ENCODE measurements around the gene OTOP2. TPM values are rescaled to one million over a fixed set of nuclear protein-coding genes. Genes with fewer than 3 reads are reported as not detected.

Gene OTOP2
- total RNA-seq, 1 donor from 2014 or later: not detected

DNA sequence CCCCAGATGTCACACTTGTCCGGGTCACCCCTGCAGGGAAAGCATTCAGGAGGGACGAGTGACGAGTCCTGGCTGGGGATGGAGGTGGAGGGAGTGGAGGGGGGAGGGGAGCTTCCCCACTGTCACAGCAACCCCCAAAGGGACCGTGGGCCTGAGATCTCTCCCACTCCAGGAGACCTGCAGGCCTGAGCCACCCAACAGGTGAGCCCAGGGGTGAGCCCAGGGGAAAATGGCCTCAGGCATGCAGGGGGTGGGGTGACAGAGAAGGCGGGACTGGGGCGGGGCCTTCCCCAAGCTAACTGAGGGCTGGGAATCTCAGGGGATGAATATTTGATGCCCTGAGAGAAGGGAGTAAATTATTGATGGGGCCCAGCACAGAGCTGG is 3.4 kb upstream of the OTOP2 start:
- Mint-ChIP-seq H3K27me3 (ENCODE audit: low read depth) (peaks cover 52% of the 10 kb centered on the region), H3K36me3 (ENCODE audit: low read depth) (no peaks in the 10 kb centered on the region), H3K9me3 (no peaks in the 10 kb centered on the region), H3K4me1 (no peaks in the 10 kb centered on the region), H3K27ac (ENCODE audit: unreplicated experiment) (no peak overlapping the region), H3K4me3 (no peak overlapping the region)
- TF ChIP-seq, protein P1, sequence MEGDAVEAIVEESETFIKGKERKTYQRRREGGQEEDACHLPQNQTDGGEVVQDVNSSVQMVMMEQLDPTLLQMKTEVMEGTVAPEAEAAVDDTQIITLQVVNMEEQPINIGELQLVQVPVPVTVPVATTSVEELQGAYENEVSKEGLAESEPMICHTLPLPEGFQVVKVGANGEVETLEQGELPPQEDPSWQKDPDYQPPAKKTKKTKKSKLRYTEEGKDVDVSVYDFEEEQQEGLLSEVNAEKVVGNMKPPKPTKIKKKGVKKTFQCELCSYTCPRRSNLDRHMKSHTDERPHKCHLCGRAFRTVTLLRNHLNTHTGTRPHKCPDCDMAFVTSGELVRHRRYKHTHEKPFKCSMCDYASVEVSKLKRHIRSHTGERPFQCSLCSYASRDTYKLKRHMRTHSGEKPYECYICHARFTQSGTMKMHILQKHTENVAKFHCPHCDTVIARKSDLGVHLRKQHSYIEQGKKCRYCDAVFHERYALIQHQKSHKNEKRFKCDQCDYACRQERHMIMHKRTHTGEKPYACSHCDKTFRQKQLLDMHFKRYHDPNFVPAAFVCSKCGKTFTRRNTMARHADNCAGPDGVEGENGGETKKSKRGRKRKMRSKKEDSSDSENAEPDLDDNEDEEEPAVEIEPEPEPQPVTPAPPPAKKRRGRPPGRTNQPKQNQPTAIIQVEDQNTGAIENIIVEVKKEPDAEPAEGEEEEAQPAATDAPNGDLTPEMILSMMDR (conservative IDR thresholded peaks at IDR 0.05): no peak
- DNase-seq (ENCODE audit: low read depth, low spot score): no peak

DNA sequence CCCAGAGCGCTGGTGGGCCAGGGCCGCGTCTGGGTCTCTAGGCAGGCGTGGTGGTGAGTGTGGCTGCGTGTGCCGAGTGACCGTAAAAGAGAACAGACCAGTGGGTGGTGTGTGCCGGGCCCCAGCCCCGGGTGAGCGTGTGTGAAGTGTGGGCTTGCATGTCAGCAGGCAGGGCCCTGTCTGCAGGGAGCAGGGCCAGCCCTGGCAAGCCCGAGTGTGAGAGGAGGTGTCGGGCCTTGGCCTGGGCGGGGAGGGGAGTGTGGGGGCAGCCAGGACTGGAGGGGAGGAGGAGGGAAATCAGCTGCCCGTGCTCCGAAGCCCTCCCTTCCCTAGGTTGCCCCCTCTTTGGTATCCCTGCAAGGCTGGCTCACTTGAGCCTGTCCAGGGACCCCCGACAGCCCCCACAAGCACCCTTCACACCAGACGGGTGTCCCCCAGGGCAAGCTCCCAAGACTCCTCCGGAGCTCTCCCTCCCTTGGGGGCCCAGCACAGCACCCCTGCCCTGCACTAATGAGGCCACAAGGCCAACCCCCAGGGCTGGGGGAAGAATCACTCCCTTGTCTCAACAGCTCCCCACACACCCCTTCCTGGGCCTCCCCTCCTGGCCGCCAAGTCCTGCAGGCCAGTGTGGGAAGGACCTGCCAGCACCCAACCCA is 2.9 kb upstream of the OTOP2 start:
- no peak overlapping the region for H3K4me3 Mint-ChIP-seq
- no peaks in the 10 kb centered on the region for H3K36me3 Mint-ChIP-seq (ENCODE audit: low read depth)
- peaks cover 57% of the 10 kb centered on the region for H3K27me3 Mint-ChIP-seq (ENCODE audit: low read depth)
- no peaks in the 10 kb centered on the region for H3K4me1 Mint-ChIP-seq
- DNase-seq (ENCODE audit: low read depth, low spot score): no peak
- no peak overlapping the region for H3K27ac Mint-ChIP-seq (ENCODE audit: unreplicated experiment)
- TF ChIP-seq, protein P1 (conservative IDR thresholded peaks at IDR 0.05): no peak
- no peaks in the 10 kb centered on the region for H3K9me3 Mint-ChIP-seq

GRCh38 chr17:74921769-74922168 is 2.3 kb upstream of the OTOP2 start:
- H3K4me1 Mint-ChIP-seq: no peaks in the 10 kb centered on the region
- DNase-seq (ENCODE audit: low read depth, low spot score): no peak
- no peak overlapping the region for H3K27ac Mint-ChIP-seq (ENCODE audit: unreplicated experiment)
- no peak overlapping the region for H3K4me3 Mint-ChIP-seq
- no peaks in the 10 kb centered on the region for H3K36me3 Mint-ChIP-seq (ENCODE audit: low read depth)
- H3K9me3 Mint-ChIP-seq: no peaks in the 10 kb centered on the region
- TF ChIP-seq, protein P1 (conservative IDR thresholded peaks at IDR 0.05): no peak
- H3K27me3 Mint-ChIP-seq (ENCODE audit: low read depth): peaks cover 63% of the 10 kb centered on the region

- H3K4me3 Mint-ChIP-seq: no peak overlapping the region
- H3K4me1 Mint-ChIP-seq: no peaks in the 10 kb centered on the region
- TF ChIP-seq, protein P1 (conservative IDR thresholded peaks at IDR 0.05): no peak
- H3K27ac Mint-ChIP-seq (ENCODE audit: unreplicated experiment): no peak overlapping the region
- no peaks in the 10 kb centered on the region for H3K36me3 Mint-ChIP-seq (ENCODE audit: low read depth)
- peaks cover 64% of the 10 kb centered on the region for H3K27me3 Mint-ChIP-seq (ENCODE audit: low read depth)
- no peak for DNase-seq (ENCODE audit: low read depth, low spot score)
- H3K9me3 Mint-ChIP-seq: no peaks in the 10 kb centered on the region
These were observed 1.9 kb upstream of the OTOP2 start for GRCh38 chr17:74922172-74922571.

- Mint-ChIP-seq H3K9me3 (no peaks in the 10 kb centered on the region), H3K36me3 (ENCODE audit: low read depth) (no peaks in the 10 kb centered on the region), H3K4me1 (no peaks in the 10 kb centered on the region), H3K4me3 (no peak within 1 kb of the TSS), H3K27ac (ENCODE audit: unreplicated experiment) (no peak within 1 kb of the TSS), H3K27me3 (ENCODE audit: low read depth) (peaks cover 71% of the 10 kb centered on the region)
- DNase-seq (ENCODE audit: low read depth, low spot score): no peak
- TF ChIP-seq, protein P1 (conservative IDR thresholded peaks at IDR 0.05): no peak
These were observed 1.2 kb upstream of the OTOP2 start, which contains the start of gene USH1G for GRCh38 chr17:74922694-74923537. Gene USH1G (minus strand): TSS chr17:74923255. CDS start chr17:74923073, 182 bp downstream.

Measured in neural crest cell (in vitro differentiated cells).